ENCODE data around the gene USH1C. TPM values are rescaled to one million over a fixed set of nuclear protein-coding genes. Genes with fewer than 3 reads are reported as not detected.

Gene USH1C
- total RNA-seq, 1 experiment from 2014 or later = not detected

- Histone ChIP-seq H3K4me1 (ENCODE audit: low read length) (no peaks in the 10 kb centered on the region), H3K36me3 (ENCODE audit: insufficient read depth, low read length) (no peaks in the 10 kb centered on the region), H4K20me1 (ENCODE audit: insufficient read depth, low read depth, low read length) (no peaks in the 10 kb centered on the region), H2AFZ (ENCODE audit: low read length) (no peak overlapping the region), H3K9me2 (replicated peaks; ENCODE audit: insufficient read depth, low read length) (no peaks in the 10 kb centered on the region), H3K9ac (ENCODE audit: low read length) (no peak overlapping the region), H3K9me3 (ENCODE audit: low read length) (no peaks in the 10 kb centered on the region), H3K27ac (ENCODE audit: low read length) (no peak overlapping the region), H3K4me3 (ENCODE audit: low read length) (no peak overlapping the region), H3K79me2 (ENCODE audit: low read length) (no peaks in the 10 kb centered on the region), H3K4me2 (ENCODE audit: low read depth, low read length, poor library complexity, severe bottlenecking) (no peak overlapping the region), H3K27me3 (ENCODE audit: low read length) (no peaks in the 10 kb centered on the region)
- DNase-seq = no peak
Observed at GRCh38 chr11:17494019-17494418, 50.2 kb downstream of the USH1C start.

- no peaks in the 10 kb centered on the region for H3K9me2 ChIP-seq (replicated peaks; ENCODE audit: insufficient read depth, low read length)
- H3K4me3 ChIP-seq (ENCODE audit: low read length) = no peak overlapping the region
- no peaks in the 10 kb centered on the region for H3K9me3 ChIP-seq (ENCODE audit: low read length)
- no peak overlapping the region for H2AFZ ChIP-seq (ENCODE audit: low read length)
- no peaks in the 10 kb centered on the region for H3K79me2 ChIP-seq (ENCODE audit: low read length)
- H4K20me1 ChIP-seq (ENCODE audit: insufficient read depth, low read depth, low read length) = no peaks in the 10 kb centered on the region
- no peaks in the 10 kb centered on the region for H3K4me1 ChIP-seq (ENCODE audit: low read length)
- no peak overlapping the region for H3K4me2 ChIP-seq (ENCODE audit: low read depth, low read length, poor library complexity, severe bottlenecking)
- H3K27me3 ChIP-seq (ENCODE audit: low read length) = no peaks in the 10 kb centered on the region
- no peaks in the 10 kb centered on the region for H3K36me3 ChIP-seq (ENCODE audit: insufficient read depth, low read length)
- no peak for DNase-seq
- no peak overlapping the region for H3K27ac ChIP-seq (ENCODE audit: low read length)
- no peak overlapping the region for H3K9ac ChIP-seq (ENCODE audit: low read length)
Observed at GRCh38 chr11:17490938-17491337, 53.3 kb downstream of the USH1C start.

GRCh38 chr11:17490232-17490631, 54.0 kb downstream of the USH1C start:
- no peaks in the 10 kb centered on the region for H3K9me3 ChIP-seq (ENCODE audit: low read length)
- no peak overlapping the region for H3K9ac ChIP-seq (ENCODE audit: low read length)
- no peaks in the 10 kb centered on the region for H3K4me1 ChIP-seq (ENCODE audit: low read length)
- H3K4me2 ChIP-seq (ENCODE audit: low read depth, low read length, poor library complexity, severe bottlenecking) = no peak overlapping the region
- no peaks in the 10 kb centered on the region for H3K9me2 ChIP-seq (replicated peaks; ENCODE audit: insufficient read depth, low read length)
- no peaks in the 10 kb centered on the region for H3K79me2 ChIP-seq (ENCODE audit: low read length)
- no peaks in the 10 kb centered on the region for H3K36me3 ChIP-seq (ENCODE audit: insufficient read depth, low read length)
- no peaks in the 10 kb centered on the region for H4K20me1 ChIP-seq (ENCODE audit: insufficient read depth, low read depth, low read length)
- H2AFZ ChIP-seq (ENCODE audit: low read length) = no peak overlapping the region
- no peak overlapping the region for H3K4me3 ChIP-seq (ENCODE audit: low read length)
- H3K27ac ChIP-seq (ENCODE audit: low read length) = no peak overlapping the region
- DNase-seq = no peak
- H3K27me3 ChIP-seq (ENCODE audit: low read length) = no peaks in the 10 kb centered on the region

- H2AFZ ChIP-seq (ENCODE audit: low read length) = no peak overlapping the region
- no peak overlapping the region for H3K4me3 ChIP-seq (ENCODE audit: low read length)
- H3K9me3 ChIP-seq (ENCODE audit: low read length) = no peaks in the 10 kb centered on the region
- H4K20me1 ChIP-seq (ENCODE audit: insufficient read depth, low read depth, low read length) = no peaks in the 10 kb centered on the region
- no peaks in the 10 kb centered on the region for H3K4me1 ChIP-seq (ENCODE audit: low read length)
- no peaks in the 10 kb centered on the region for H3K27me3 ChIP-seq (ENCODE audit: low read length)
- no peaks in the 10 kb centered on the region for H3K9me2 ChIP-seq (replicated peaks; ENCODE audit: insufficient read depth, low read length)
- no peaks in the 10 kb centered on the region for H3K79me2 ChIP-seq (ENCODE audit: low read length)
- DNase-seq = no peak
- H3K4me2 ChIP-seq (ENCODE audit: low read depth, low read length, poor library complexity, severe bottlenecking) = no peak overlapping the region
- H3K36me3 ChIP-seq (ENCODE audit: insufficient read depth, low read length) = no peaks in the 10 kb centered on the region
- H3K27ac ChIP-seq (ENCODE audit: low read length) = no peak overlapping the region
- H3K9ac ChIP-seq (ENCODE audit: low read length) = no peak overlapping the region
Observed at GRCh38 chr11:17489751-17490150, 54.5 kb downstream of the USH1C start.

- Histone ChIP-seq H3K79me2 (ENCODE audit: low read length) (no peaks in the 10 kb centered on the region), H3K27ac (ENCODE audit: low read length) (no peak overlapping the region), H3K27me3 (ENCODE audit: low read length) (no peaks in the 10 kb centered on the region), H3K9ac (ENCODE audit: low read length) (no peak overlapping the region), H2AFZ (ENCODE audit: low read length) (no peak overlapping the region), H3K9me2 (replicated peaks; ENCODE audit: insufficient read depth, low read length) (no peaks in the 10 kb centered on the region), H3K36me3 (ENCODE audit: insufficient read depth, low read length) (no peaks in the 10 kb centered on the region), H3K9me3 (ENCODE audit: low read length) (no peaks in the 10 kb centered on the region), H3K4me2 (ENCODE audit: low read depth, low read length, poor library complexity, severe bottlenecking) (no peak overlapping the region), H3K4me1 (ENCODE audit: low read length) (no peaks in the 10 kb centered on the region), H3K4me3 (ENCODE audit: low read length) (no peak overlapping the region), H4K20me1 (ENCODE audit: insufficient read depth, low read depth, low read length) (no peaks in the 10 kb centered on the region)
- no peak for DNase-seq
Observed at GRCh38 chr11:17488563-17488962, 55.7 kb downstream of the USH1C start.

- Histone ChIP-seq H3K4me3 (ENCODE audit: low read length) (no peak overlapping the region), H4K20me1 (ENCODE audit: insufficient read depth, low read depth, low read length) (no peaks in the 10 kb centered on the region), H3K4me1 (ENCODE audit: low read length) (no peaks in the 10 kb centered on the region), H3K9ac (ENCODE audit: low read length) (no peak overlapping the region), H3K4me2 (ENCODE audit: low read depth, low read length, poor library complexity, severe bottlenecking) (no peak overlapping the region), H3K9me2 (replicated peaks; ENCODE audit: insufficient read depth, low read length) (no peaks in the 10 kb centered on the region), H2AFZ (ENCODE audit: low read length) (no peak overlapping the region), H3K27me3 (ENCODE audit: low read length) (no peaks in the 10 kb centered on the region), H3K27ac (ENCODE audit: low read length) (no peak overlapping the region), H3K9me3 (ENCODE audit: low read length) (no peaks in the 10 kb centered on the region), H3K79me2 (ENCODE audit: low read length) (no peaks in the 10 kb centered on the region), H3K36me3 (ENCODE audit: insufficient read depth, low read length) (no peaks in the 10 kb centered on the region)
- no peak for DNase-seq
Observed at GRCh38 chr11:17486646-17487045, 57.6 kb downstream of the USH1C start.

- Histone ChIP-seq H3K27ac (ENCODE audit: low read length) (no peak overlapping the region), H3K36me3 (ENCODE audit: insufficient read depth, low read length) (no peaks in the 10 kb centered on the region), H2AFZ (ENCODE audit: low read length) (no peak overlapping the region), H3K4me2 (ENCODE audit: low read depth, low read length, poor library complexity, severe bottlenecking) (no peak overlapping the region), H3K9ac (ENCODE audit: low read length) (no peak overlapping the region), H3K4me1 (ENCODE audit: low read length) (no peaks in the 10 kb centered on the region), H3K9me3 (ENCODE audit: low read length) (no peaks in the 10 kb centered on the region), H3K79me2 (ENCODE audit: low read length) (no peaks in the 10 kb centered on the region), H3K4me3 (ENCODE audit: low read length) (no peak overlapping the region), H4K20me1 (ENCODE audit: insufficient read depth, low read depth, low read length) (no peaks in the 10 kb centered on the region), H3K9me2 (replicated peaks; ENCODE audit: insufficient read depth, low read length) (no peaks in the 10 kb centered on the region), H3K27me3 (ENCODE audit: low read length) (no peaks in the 10 kb centered on the region)
- DNase-seq = no peak
Observed at GRCh38 chr11:17483505-17483904, 60.7 kb downstream of the USH1C start.

- Histone ChIP-seq H3K9ac (ENCODE audit: low read length) (no peak overlapping the region), H3K9me3 (ENCODE audit: low read length) (no peaks in the 10 kb centered on the region), H3K27ac (ENCODE audit: low read length) (no peak overlapping the region), H3K4me3 (ENCODE audit: low read length) (no peak overlapping the region), H2AFZ (ENCODE audit: low read length) (no peak overlapping the region), H3K9me2 (replicated peaks; ENCODE audit: insufficient read depth, low read length) (no peaks in the 10 kb centered on the region), H3K4me1 (ENCODE audit: low read length) (no peaks in the 10 kb centered on the region), H3K79me2 (ENCODE audit: low read length) (no peaks in the 10 kb centered on the region), H3K4me2 (ENCODE audit: low read depth, low read length, poor library complexity, severe bottlenecking) (no peak overlapping the region), H4K20me1 (ENCODE audit: insufficient read depth, low read depth, low read length) (no peaks in the 10 kb centered on the region), H3K27me3 (ENCODE audit: low read length) (no peaks in the 10 kb centered on the region), H3K36me3 (ENCODE audit: insufficient read depth, low read length) (no peaks in the 10 kb centered on the region)
- DNase-seq = no peak
Observed at GRCh38 chr11:17481905-17482304, 62.3 kb downstream of the USH1C start.

Measured in Karpas-422 (cell line).